C4-2B (cell line): ENCODE data around the gene ZNF410.
"Not testable (repeated sequence)": the region's sequence is repeated elsewhere in the genome, so short reads cannot be mapped to it uniquely, and the experiment has no call there.

ENCODE experiments used
- H3K27ac ChIP-seq: fragments of 450-650 bp; 2 replicates; pipeline ENCODE4 v1.5.1; 2017
- CTCF ChIP-seq: fragments of 450-650 bp; conservative IDR thresholded peaks from 2 replicates; pipeline ENCODE4 v1.5.1; 2017; ENCODE audit warnings: mild to moderate bottlenecking
- ZFX ChIP-seq: fragments of 450-650 bp; IDR thresholded peaks from 2 replicates; pipeline ENCODE4 v1.6.1; 2017

Gene ZNF410

GRCh38 chr14:73909681-73910080 lies 23.0 kb downstream of the ZNF410 start:
- no peak overlapping the region for H3K27ac ChIP-seq
- no peak for TF ChIP-seq ZFX
- TF ChIP-seq CTCF, result no peak

DNA sequence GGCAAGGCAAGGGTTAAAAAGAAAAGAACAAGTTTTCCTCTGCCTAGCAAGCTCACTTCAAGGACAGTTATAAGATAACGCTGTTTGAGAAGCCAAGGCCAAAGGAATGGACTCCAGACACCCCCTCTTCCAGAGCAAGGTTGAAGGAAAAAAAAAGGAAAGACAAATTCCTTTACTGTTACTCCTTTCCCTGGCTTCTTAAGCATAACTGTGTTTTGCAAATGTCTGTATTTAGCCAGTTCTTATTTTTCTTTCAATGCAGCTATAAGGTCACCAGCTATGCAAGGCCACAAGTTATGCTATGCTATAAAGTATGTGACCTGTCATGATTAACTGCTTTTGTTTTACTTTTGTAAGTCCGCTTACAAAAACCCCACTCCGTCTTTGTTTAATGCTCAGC lies 26.6 kb downstream of the ZNF410 start:
- TF ChIP-seq CTCF (no peak), ZFX (no peak)
- H3K27ac ChIP-seq, result no peak overlapping the region

DNA sequence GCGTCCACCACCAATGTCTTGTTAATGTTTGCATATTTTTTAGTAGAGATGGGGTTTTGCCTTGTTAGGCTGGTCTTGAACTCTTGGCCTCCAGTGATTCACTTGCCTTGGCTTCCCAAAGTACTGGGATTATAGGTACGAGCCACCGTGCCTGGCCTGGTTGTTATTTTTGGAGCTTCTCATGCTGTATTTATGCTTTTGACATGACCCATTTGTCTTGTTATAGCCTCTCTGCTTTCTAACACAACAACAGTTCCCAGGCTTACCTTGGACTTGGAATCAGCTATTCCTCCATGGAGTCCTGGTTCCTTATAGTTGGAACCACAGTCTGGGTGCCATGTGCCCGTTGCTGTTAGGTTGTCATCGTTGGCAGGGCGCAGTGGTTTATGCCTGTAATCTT lies 29.7 kb downstream of the ZNF410 start:
- TF ChIP-seq ZFX (no peak), CTCF (no peak)
- no peak overlapping the region for H3K27ac ChIP-seq

GRCh38 chr14:73919457-73919856 lies 32.8 kb downstream of the ZNF410 start:
- not testable (repeated sequence) for H3K27ac ChIP-seq

DNA sequence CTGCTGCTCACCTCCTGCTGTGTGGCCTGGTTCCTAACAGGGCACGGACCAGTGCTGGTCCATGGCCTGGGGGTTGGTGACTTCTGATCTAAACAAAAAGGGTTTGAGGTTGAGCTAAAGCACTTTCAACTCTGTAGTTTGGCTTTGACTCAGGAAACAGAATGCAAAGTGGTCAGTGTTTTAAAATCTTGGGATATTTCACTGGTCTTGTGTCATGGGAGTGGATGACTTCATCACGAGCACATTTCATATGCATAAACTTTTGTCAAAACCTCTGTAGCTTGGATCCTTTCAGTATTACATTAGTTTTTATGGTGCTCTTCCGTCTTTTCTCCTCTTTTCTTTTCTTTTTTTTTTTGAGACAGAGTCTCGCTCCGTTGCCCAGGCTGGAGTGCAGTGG lies 37.7 kb downstream of the ZNF410 start:
- H3K27ac ChIP-seq, result no peak overlapping the region
- TF ChIP-seq CTCF, result no peak
- TF ChIP-seq ZFX, result no peak

- no peak overlapping the region for H3K27ac ChIP-seq
- TF ChIP-seq CTCF, result no peak; the same call in 1 of the 2 replicates
- TF ChIP-seq ZFX, result no peak
Observed at GRCh38 chr14:73935666-73936065, 49.0 kb downstream of the ZNF410 start.

- H3K27ac ChIP-seq, result no peak overlapping the region
- no peak for TF ChIP-seq ZFX
- no peak for TF ChIP-seq CTCF
Observed at GRCh38 chr14:73936548-73936947, 49.9 kb downstream of the ZNF410 start.

DNA sequence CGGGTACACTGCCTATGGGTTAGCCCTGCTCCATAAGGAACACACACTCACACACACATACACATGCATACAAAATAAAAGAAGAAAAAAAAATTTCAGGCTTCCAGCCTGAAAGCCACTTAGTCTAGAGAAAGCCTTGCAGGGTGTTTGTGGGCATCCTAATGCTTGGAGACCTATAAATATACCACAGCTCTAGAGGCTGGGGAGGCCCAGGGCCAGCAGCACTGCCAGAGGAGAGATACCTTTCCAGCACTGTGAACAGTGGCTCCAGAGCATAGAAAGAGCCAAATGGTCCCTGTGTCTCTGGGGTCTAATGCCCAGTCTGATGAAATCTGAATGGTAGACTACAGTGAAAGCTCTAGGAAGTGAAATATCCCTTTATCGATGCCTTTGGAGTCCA lies 50.4 kb downstream of the ZNF410 start:
- no peak overlapping the region for H3K27ac ChIP-seq
- TF ChIP-seq CTCF (no peak), ZFX (no peak)
